Upper lobe of left lung (tissue), 6 donors: ENCODE measurements around the gene VPS18. TPM values are rescaled to one million over a fixed set of nuclear protein-coding genes. Genes with fewer than 3 reads are reported as not detected.

Source experiments
- ATAC-seq, 2 donors: fragments of 200-7000 bp; cut with Tn5 transposase; one replicate each; pipeline ENCODE4 v1.9.1; 2022; ENCODE audit warnings: mild to moderate bottlenecking in 2 of 2, moderate library complexity in 2 of 2; ENCODE audit not compliant: low FRiP score in 2 of 2
- DNase-seq, 2 donors: peaks; one replicate each; pipeline ENCODE4 v3.0.0-alpha.2; 2019 to 2020
- H3K27ac ChIP-seq, 4 donors: fragments of 200-600 bp; sonication (generic); one replicate each; pipeline ENCODE4 v1.5.1; 2016 to 2019
- H3K27me3 ChIP-seq, 4 donors: fragments of 200-600 bp; sonication (generic); one replicate each; pipeline ENCODE4 v1.5.1; 2017 to 2019
- H3K36me3 ChIP-seq, 4 donors: fragments of 200-600 bp; sonication (generic); one replicate each; pipeline ENCODE4 v1.5.1; 2016 to 2019
- H3K4me1 ChIP-seq, 4 donors: fragments of 200-600 bp; sonication (generic); one replicate each; pipeline ENCODE4 v1.5.1; 2018 to 2019
- H3K4me3 ChIP-seq, 4 donors: fragments of 200-600 bp; sonication (generic); one replicate each; pipeline ENCODE4 v1.5.1; 2017 to 2019; ENCODE audit warnings: mild to moderate bottlenecking in 2 of 4, moderate library complexity in 1 of 4
- H3K9me3 ChIP-seq, 4 donors: fragments of 200-600 bp; sonication (generic); one replicate each; pipeline ENCODE4 v1.5.1; 2018 to 2019
- EP300 ChIP-seq, 4 donors: sonication (generic); formaldehyde crosslinking; IDR thresholded peaks; one replicate each; pipeline ENCODE4 v1.5.1; 2017; ENCODE audit warnings: antibody characterized with exemption in 4 of 4, control low read depth in 2 of 4
- POLR2A ChIP-seq, 4 donors: fragments of 450-650 bp; IDR thresholded peaks; one replicate each; pipeline ENCODE4 v1.5.1; 2016 to 2017; ENCODE audit warnings: antibody characterized with exemption in 4 of 4, mild to moderate bottlenecking in 2 of 4
- POLR2AphosphoS5 ChIP-seq, 2 donors: sonication (generic); formaldehyde crosslinking; IDR thresholded peaks; one replicate each; pipeline ENCODE4 v1.5.1; 2017; ENCODE audit warnings: antibody characterized with exemption in 2 of 2
- WGBS, 2 donors: methylation state at CpG; one replicate each; pipeline ENCODE4 v1.1.5; 2017 to 2018; 5-methylcytosine and 5-hydroxymethylcytosine counted together
- total RNA-seq, 6 donors: library from RNA; depleted of rRNA in 4 of 6; stranded (reverse); fragments of >200 nt in 4 of 6; gene quantifications; one replicate each; pipeline versions ENCODE4 v1.1.0 to v1.2.1, GENCODE V29; 2016 to 2021
- TF ChIP-seq, protein P1 (sequence below), 6 experiments: fragments of 450-650 bp in 4 of 6; fragments of 200-600 bp in 2 of 6; sonication (generic) in 2 of 6; IDR thresholded peaks; one replicate each; pipeline ENCODE4 v1.5.1; 2016 to 2019; ENCODE audit warnings: antibody characterized with exemption in 6 of 6
- donor health status: DM: no; HTN: no; CAD: no; lungs with moderate emphysema.
- donor health status: DM: no; HTN: yes; CAD: no; lungs with severe emphysema.

VPS18 gene
- total RNA-seq, 6 donors from 2014 or later, result 19.9 to 43.2 (median 29.2) TPM

DNA sequence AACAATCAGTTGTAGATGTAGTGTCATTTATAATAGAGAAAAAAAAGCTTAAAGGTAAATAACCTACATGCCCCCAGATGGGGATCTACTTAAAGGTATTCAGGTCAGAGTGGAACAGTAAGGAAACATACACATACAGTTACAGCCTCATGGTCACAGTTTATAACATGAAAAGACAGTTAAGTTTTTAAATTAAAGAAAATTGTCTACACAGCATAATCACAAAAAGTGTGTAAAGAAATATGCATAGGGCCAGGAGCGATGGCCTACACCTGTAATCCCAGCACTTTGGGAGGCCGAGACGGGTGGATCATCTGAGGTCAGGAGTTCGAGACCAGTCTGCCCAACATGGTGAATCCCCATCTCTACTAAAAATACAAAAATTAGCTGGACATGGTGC lies 27.1 kb upstream of the VPS18 start:
- H3K27me3 ChIP-seq, result no peaks in the 10 kb centered on the region
- no peak for DNase-seq
- no peak for ATAC-seq
- H3K9me3 ChIP-seq, result no peaks in the 10 kb centered on the region
- H3K27ac ChIP-seq, result no peak overlapping the region
- WGBS, 2 donors, result 91 to 96% methylated on average over 4 of the region's 4 CpGs
- H3K4me1 ChIP-seq, result peaks cover 0 to 8% (median 1%) of the 10 kb centered on the region in 4 donors
- no peak overlapping the region for H3K4me3 ChIP-seq
- no peaks in the 10 kb centered on the region for H3K36me3 ChIP-seq
- TF ChIP-seq POLR2A (IDR thresholded peaks at IDR 0.05), result no peak
- TF ChIP-seq, protein P1, sequence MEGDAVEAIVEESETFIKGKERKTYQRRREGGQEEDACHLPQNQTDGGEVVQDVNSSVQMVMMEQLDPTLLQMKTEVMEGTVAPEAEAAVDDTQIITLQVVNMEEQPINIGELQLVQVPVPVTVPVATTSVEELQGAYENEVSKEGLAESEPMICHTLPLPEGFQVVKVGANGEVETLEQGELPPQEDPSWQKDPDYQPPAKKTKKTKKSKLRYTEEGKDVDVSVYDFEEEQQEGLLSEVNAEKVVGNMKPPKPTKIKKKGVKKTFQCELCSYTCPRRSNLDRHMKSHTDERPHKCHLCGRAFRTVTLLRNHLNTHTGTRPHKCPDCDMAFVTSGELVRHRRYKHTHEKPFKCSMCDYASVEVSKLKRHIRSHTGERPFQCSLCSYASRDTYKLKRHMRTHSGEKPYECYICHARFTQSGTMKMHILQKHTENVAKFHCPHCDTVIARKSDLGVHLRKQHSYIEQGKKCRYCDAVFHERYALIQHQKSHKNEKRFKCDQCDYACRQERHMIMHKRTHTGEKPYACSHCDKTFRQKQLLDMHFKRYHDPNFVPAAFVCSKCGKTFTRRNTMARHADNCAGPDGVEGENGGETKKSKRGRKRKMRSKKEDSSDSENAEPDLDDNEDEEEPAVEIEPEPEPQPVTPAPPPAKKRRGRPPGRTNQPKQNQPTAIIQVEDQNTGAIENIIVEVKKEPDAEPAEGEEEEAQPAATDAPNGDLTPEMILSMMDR (IDR thresholded peaks at IDR 0.05), result no peak
- no peak for TF ChIP-seq POLR2AphosphoS5 (IDR thresholded peaks at IDR 0.05)
- no peak for TF ChIP-seq EP300 (IDR thresholded peaks at IDR 0.05)

DNA sequence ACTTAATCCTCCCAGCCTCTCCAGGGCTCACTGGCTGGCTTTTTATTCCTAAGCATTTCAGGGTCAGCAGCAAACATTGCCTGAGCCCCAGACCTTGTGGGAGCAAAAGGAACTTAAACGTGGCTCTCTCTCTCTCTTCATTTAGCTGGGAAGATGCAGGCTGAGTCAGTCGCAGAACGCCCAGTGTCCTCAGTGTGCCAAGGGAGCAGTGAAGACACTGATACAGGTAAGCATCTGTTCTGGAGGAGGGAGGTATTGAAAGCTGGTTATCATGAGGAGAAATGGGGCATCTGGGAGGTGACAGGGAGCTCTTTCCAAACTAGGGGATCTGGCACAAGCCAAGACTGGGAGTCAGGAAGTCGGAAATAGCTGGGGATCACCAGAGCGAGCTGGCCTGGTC lies 24.6 kb upstream of the VPS18 start:
- Histone ChIP-seq H3K4me1 (peaks cover 12 to 20% (median 17%) of the 10 kb centered on the region in 4 donors), H3K27ac (no peak overlapping the region), H3K27me3 (peaks cover 0 to 5% (median under 1%) of the 10 kb centered on the region in 4 donors), H3K9me3 (no peaks in the 10 kb centered on the region), H3K4me3 (no peak overlapping the region), H3K36me3 (no peaks in the 10 kb centered on the region)
- no peak for TF ChIP-seq EP300 (IDR thresholded peaks at IDR 0.05)
- TF ChIP-seq, protein P1 (IDR thresholded peaks at IDR 0.05), result no peak
- ATAC-seq (no peak), DNase-seq (no peak)
- WGBS, 2 donors, result 78 to 84% methylated on average over 5 of the region's 5 CpGs

DNA sequence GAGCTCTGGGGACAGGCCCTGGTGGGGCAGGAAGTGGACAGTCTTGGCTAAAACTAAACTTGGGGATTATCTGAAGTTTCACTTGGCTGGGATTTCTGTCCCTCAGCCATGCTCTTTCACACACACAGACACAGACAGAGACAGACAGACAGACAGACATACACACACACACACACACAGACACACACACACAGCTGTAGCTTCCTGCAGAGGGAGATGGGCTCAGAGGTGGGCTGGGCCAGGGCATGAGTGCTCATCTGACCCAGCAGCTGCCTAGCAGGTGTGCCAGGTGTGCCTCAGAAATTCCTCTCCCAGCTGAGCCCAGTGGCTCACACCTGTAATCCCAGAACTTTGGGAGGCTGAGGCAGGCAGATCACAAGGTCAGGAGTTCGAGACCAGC lies 23.5 kb upstream of the VPS18 start:
- Histone ChIP-seq H3K36me3 (no peaks in the 10 kb centered on the region), H3K4me3 (no peak overlapping the region), H3K4me1 (peaks cover 12 to 20% (median 17%) of the 10 kb centered on the region in 4 donors), H3K27me3 (peaks cover 0 to 5% (median under 1%) of the 10 kb centered on the region in 4 donors), H3K9me3 (no peaks in the 10 kb centered on the region), H3K27ac (no peak overlapping the region)
- TF ChIP-seq POLR2A (IDR thresholded peaks at IDR 0.05) (no peak), EP300 (IDR thresholded peaks at IDR 0.05) (no peak), POLR2AphosphoS5 (IDR thresholded peaks at IDR 0.05) (no peak)
- TF ChIP-seq, protein P1 (IDR thresholded peaks at IDR 0.05), result no peak
- ATAC-seq (no peak), DNase-seq (no peak)
- WGBS, 2 donors, result 100% methylated on average over 1 of the region's 1 CpG

DNA sequence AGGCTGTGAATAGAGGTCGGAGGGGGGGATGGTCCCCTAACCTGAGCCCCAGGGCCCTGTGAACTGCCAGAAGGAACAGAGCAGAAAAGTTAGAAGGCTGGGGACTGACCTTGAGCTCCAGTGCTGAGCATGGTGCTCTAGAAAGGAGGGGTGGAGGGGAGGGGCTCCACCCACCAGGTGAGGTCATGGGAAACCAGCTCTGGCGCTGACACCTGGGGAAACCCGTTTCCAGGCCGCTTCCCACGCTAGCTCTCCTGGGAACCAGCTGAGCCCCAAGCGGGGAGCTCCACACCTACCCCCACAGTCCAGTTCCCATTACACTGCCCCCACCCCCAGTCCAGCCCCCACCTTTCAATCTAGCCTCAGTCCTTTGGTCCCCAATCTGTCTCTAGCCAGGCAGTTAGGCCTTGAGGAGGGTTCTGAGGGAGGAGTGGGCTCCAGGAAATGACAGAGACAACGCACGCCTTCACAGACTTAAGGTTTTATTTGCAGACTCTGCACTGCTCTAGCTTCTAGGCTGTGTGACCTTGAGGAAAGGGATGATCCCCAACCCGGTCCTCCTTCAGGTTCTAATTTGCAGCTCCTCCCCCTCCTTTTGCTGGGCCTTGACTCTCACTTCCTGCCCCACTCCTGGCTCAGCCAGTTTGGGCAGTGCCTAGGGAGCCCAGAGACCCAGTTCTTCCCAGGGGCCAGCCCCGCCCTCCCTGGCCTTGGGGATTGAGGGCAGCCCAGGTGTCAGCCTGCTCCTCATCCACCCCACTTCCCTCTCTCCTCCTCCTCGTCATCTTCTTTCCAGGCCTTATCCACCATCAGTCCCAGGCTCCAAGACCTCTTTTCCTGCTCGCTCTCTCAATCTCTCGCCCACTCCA lies 22.3 kb upstream of the VPS18 start:
- peak in 1 of 2 donors; percentile 78 for ATAC-seq
- TF ChIP-seq POLR2AphosphoS5 (IDR thresholded peaks at IDR 0.05), result no peak
- TF ChIP-seq EP300 (IDR thresholded peaks at IDR 0.05), result no peak
- no peak for TF ChIP-seq POLR2A (IDR thresholded peaks at IDR 0.05)
- TF ChIP-seq, protein P1 (IDR thresholded peaks at IDR 0.05), result no peak
- Histone ChIP-seq H3K27ac (no peak overlapping the region), H3K9me3 (no peaks in the 10 kb centered on the region), H3K36me3 (no peaks in the 10 kb centered on the region), H3K27me3 (peaks cover 0 to 5% (median under 1%) of the 10 kb centered on the region in 4 donors), H3K4me1 (peaks cover 12 to 20% (median 17%) of the 10 kb centered on the region in 4 donors), H3K4me3 (no peak overlapping the region)
- WGBS, 2 donors, result 68 to 84% methylated on average over 12 to 13 of the region's 13 CpGs
- peak in 1 of 2 donors; percentile 78 for DNase-seq
